Colonic mucosa (tissue), 4 donors: Measurements from ENCODE around the gene PAPLN. TPM values are rescaled to one million over a fixed set of nuclear protein-coding genes. Genes with fewer than 3 reads are reported as not detected.

Experiments
- DNase-seq: peaks from one replicate; pipeline ENCODE4 v3.0.0-alpha.2; 2020
- H3K27ac ChIP-seq: fragments of 200-600 bp; one replicate; pipeline ENCODE4 v1.8.0; 2021
- H3K27me3 ChIP-seq: fragments of 200-600 bp; one replicate; pipeline ENCODE4 v1.8.0; 2021
- H3K36me3 ChIP-seq: fragments of 200-600 bp; one replicate; pipeline ENCODE4 v1.8.0; 2021
- H3K4me1 ChIP-seq: fragments of 200-600 bp; one replicate; pipeline ENCODE4 v1.8.0; 2021; ENCODE audit warnings: mild to moderate bottlenecking
- H3K4me3 ChIP-seq: fragments of 200-600 bp; one replicate; pipeline ENCODE4 v1.8.0; 2021
- H3K9ac ChIP-seq, 2 donors: one replicate each; pipeline ENCODE4 v1.7.0; 2013; ENCODE audit warnings: control low read depth in 2 of 2, low read depth in 2 of 2, low read length in 2 of 2
- H3K9me3 ChIP-seq: fragments of 200-600 bp; one replicate; pipeline ENCODE4 v1.8.0; 2021
- CTCF ChIP-seq: fragments of 200-600 bp; IDR thresholded peaks from one replicate; pipeline ENCODE4 v1.8.0; 2022; ENCODE audit warnings: antibody characterized with exemption, mild to moderate bottlenecking
- intact Hi-C: fragments of 100-400 bp; cut with DNase I; formaldehyde crosslinking; loops from one replicate; pipeline ENCODE4 v1.14.1; 2022
- total RNA-seq, 2 donors: library from RNA; stranded (reverse); fragmentation: NEBNext Ultra II Directional in 1 of 2; extraction: Animal tissue kit (Norgen Biotek cat#: 25700) in 1 of 2; gene quantifications; one replicate each; pipeline ENCODE4 v1.2.1, GENCODE V29; 2021
- donor health status: healthy.
- donor health status: DM: no; HTN: no; CAD: no.
- donor health status: DM: no; HTN: no; CAD: no.

Gene PAPLN
- total RNA-seq, 2 donors from 2014 or later, result 3.2 to 4.3 TPM

GRCh38 chr14:73251516-73252215, 14.4 kb downstream of the PAPLN start:
- Histone ChIP-seq H3K9me3 (no peaks in the 10 kb centered on the region), H3K36me3 (no peaks in the 10 kb centered on the region), H3K27me3 (no peaks in the 10 kb centered on the region), H3K27ac (no peak overlapping the region), H3K4me3 (no peak overlapping the region), H3K9ac (no peak overlapping the region), H3K4me1 (no peaks in the 10 kb centered on the region)
- intact Hi-C loops, result no loop called here
- DNase-seq, result no peak
- no peak for TF ChIP-seq CTCF

- DNase-seq, result no peak
- no peak overlapping the region for H3K4me3 ChIP-seq
- no peaks in the 10 kb centered on the region for H3K4me1 ChIP-seq
- intact Hi-C loops, result no loop called here
- no peak overlapping the region for H3K9ac ChIP-seq
- no peak for TF ChIP-seq CTCF
- no peaks in the 10 kb centered on the region for H3K9me3 ChIP-seq
- no peaks in the 10 kb centered on the region for H3K36me3 ChIP-seq
- no peaks in the 10 kb centered on the region for H3K27me3 ChIP-seq
- no peak overlapping the region for H3K27ac ChIP-seq
Measured at GRCh38 chr14:73252491-73253322, 15.4 kb downstream of the PAPLN start.

GRCh38 chr14:73253323-73253610, 16.0 kb downstream of the PAPLN start:
- H3K4me1 ChIP-seq, result no peaks in the 10 kb centered on the region
- no peak overlapping the region for H3K27ac ChIP-seq
- no peak for DNase-seq
- no peak for TF ChIP-seq CTCF
- H3K9me3 ChIP-seq, result no peaks in the 10 kb centered on the region
- intact Hi-C loops, result no loop called here
- no peaks in the 10 kb centered on the region for H3K36me3 ChIP-seq
- no peaks in the 10 kb centered on the region for H3K27me3 ChIP-seq
- H3K9ac ChIP-seq, result no peak overlapping the region
- no peak overlapping the region for H3K4me3 ChIP-seq

GRCh38 chr14:73253721-73254120, 16.4 kb downstream of the PAPLN start:
- H3K4me1 ChIP-seq, result no peaks in the 10 kb centered on the region
- no peaks in the 10 kb centered on the region for H3K9me3 ChIP-seq
- H3K27me3 ChIP-seq, result no peaks in the 10 kb centered on the region
- TF ChIP-seq CTCF, result no peak
- H3K9ac ChIP-seq, result no peak overlapping the region
- no peak overlapping the region for H3K27ac ChIP-seq
- H3K36me3 ChIP-seq, result no peaks in the 10 kb centered on the region
- H3K4me3 ChIP-seq, result no peak overlapping the region
- intact Hi-C loops, result no loop called here
- no peak for DNase-seq

- Histone ChIP-seq H3K9me3 (no peaks in the 10 kb centered on the region), H3K9ac (no peak overlapping the region), H3K27ac (no peak overlapping the region), H3K4me3 (no peak overlapping the region), H3K27me3 (no peaks in the 10 kb centered on the region), H3K36me3 (no peaks in the 10 kb centered on the region), H3K4me1 (no peaks in the 10 kb centered on the region)
- no peak for DNase-seq
- TF ChIP-seq CTCF, result no peak
- intact Hi-C loops, result no loop called here
Measured at GRCh38 chr14:73254247-73255004, 17.1 kb downstream of the PAPLN start.
